NOMO-1 (cell line): ENCODE measurements around the gene FOXO6.

Source experiments
- DNase-seq, 2 experiments: peaks; one replicate each; lab custom pipeline; 2025; ENCODE audit not compliant: unreplicated experiment in 2 of 2; lab: John Stamatoyannopoulos, UW

Gene FOXO6

DNA sequence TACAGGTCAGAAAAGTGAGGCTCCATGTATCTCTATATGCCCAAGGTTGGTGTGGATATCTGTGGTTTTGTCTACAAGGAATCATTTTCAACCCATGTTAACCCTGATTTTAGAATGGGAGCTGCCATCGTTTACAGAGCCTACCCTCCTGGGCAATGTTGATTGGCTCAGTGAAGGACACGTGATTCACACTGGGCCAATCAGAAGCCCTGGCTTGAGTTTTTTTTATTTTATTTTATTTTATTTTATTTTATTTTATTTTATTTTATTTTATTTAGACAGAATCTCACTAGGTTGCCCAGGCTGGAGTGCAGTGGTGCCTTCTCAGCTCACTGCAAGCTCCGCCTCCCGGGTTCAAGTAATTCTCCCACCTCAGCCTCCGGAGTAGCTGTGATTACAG, 35.8 kb downstream of the FOXO6 start:
- no peak for DNase-seq

- DNase-seq = no peak
Observed at GRCh38 chr1:41397753-41398330, 36.6 kb downstream of the FOXO6 start.

DNA sequence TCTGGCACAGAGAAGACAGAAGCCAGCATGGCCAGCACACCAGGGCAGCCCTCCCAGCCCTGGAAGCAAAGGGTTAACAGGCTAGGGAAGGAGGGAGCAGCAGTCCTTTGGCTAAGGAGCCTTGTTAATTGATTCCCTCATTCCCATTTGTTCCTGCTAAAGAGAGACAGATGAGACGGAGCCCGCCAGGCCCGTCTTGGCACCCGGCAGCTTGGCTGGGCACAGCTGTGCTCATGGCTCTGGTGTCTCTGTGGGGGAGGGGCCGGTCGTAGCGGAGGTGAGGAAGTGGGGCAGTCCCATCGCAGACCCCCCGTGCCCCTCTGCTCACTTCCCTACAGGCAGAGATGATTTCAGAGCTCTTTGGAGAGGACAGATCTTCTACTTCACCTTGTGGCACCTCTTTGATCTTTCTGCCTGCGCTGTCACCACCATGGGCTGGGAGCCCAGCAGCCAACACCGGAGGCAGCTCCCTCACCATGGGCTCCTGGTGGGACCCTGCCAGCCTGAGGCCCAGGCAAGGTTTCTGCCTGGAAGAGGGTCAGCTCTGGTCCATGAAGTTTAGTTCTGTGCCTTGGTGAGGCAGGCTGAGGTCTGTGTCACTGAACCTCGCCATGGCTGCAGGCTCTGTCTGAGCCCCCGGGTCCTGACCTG, 38.0 kb downstream of the FOXO6 start:
- DNase-seq = no peak

DNA sequence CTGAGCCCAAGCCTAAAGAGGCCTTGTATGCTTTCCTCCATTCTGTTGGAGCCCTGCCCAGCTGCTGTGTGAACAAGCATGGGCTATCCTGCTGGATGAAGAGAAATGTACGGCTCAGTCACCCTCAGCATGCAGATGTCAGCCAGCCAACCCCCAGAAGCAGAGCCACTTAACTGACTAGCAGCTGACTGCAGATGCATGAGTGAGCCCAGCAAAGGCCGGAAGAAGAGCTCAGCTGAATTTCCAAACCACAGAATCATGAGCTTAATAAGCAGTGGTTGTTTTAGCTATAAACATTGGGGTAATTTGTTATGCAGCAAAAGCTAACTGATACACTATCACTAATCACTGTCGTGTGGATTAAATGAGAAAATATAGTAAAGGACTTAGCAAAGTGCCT, 39.0 kb downstream of the FOXO6 start:
- no peak for DNase-seq

- no peak for DNase-seq
Observed at GRCh38 chr1:41401899-41402298, 40.7 kb downstream of the FOXO6 start.

- DNase-seq = no peak
Observed at GRCh38 chr1:41404308-41404761, 43.1 kb downstream of the FOXO6 start.

DNA sequence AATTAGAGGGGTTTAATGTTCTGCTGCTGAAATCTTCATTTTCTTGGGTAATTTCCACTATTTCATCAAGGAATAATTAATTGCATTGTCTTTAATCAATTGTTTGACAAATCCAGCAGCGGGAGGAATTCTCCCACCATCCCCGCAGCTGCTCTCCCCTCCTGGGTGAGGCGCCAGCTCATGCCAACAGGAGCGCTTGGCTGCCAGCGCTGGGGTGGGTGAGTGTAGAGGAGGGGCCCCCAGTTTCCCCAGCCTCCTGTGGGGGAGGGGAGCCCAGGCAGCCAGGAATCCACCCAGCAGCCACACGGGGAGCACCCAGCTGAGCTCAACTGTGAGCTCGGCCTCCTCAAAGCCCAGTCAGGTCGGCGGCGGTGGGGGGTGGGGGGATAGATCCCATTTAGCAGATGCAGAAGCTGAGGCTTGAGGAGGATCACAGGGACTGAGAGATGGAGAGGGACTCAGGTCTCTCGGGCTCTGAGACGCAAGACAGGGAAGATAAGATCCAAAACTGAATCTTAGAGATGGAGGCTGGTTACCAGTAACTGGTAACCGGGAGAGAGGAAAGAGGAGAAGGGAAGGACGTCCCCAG, 46.5 kb downstream of the FOXO6 start:
- no peak for DNase-seq

DNA sequence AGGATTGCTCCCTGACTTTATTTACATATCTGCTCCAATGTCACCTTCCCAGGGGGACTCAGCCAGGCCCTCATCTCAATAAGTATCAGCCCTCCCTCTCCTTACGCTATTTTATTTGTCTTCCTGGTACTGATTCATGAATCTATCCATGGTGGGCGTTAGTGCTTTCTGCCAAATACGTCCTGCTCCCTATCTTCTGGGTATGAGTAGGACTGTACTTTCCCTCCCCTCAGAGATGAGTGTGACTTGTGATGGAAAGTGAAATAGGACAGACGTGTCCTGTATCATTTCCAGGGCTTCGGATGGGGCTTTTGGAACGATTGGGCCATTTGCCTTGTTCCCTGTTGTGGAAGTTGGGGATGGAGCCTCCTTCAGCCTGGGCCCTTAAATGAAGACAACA, 47.5 kb downstream of the FOXO6 start:
- DNase-seq = no peak

DNA sequence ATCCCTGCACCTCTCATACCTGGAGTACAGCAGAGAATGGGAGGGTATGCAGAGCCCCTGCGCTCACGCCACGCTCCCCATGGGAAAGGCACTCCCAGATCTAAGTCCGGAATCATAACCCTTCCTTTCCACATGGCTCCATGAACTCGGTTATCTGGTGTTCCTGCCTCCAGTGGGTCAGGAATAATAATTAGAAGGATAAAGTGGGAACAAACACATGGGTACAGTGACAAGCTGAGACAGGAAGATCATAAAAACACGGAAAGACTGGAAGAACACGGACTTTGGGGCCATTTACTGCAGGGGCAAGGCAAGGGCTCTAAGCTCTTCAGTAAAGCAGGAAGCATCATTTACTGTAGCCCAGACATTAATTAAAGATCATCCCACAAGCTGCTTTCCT, 48.6 kb downstream of the FOXO6 start:
- no peak for DNase-seq

DNA sequence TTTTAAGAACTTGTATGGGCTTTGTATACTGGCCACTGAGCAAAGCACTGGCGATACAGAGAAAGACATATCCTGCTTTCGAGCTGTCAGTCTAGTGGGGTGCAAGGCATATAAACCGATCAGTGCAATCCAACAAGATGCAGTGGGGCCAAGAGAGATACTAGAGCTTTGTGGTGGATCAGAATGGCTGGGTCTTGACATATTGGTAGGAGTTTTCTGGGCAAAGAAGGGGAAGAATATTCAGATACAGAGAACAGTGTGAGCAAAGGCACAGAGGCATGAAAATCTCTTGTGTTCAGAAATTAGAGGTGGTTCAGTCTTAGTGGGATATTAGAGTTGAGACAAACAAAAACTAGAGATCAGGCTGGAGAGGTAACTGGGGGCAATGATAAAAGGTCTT, 49.2 kb downstream of the FOXO6 start:
- no peak for DNase-seq

DNA sequence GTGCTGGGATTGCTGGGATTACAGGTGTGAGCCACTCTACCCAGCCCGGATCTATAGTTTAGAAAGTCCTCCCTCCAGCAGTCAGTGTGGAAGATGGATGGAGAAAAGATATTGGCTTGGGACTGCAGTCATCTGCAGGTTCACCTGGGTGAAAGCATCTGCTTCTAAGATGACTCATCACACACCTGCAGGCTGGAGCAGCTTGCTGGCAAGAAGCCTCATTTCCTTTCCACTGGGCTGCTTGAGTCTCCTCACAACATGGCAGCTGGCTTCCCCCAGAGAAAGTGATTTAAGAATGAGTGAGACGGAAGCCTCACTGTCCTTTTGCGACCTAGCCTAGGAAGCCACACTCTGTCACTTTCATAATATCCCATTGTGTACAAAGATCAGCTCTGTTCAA, 50.0 kb downstream of the FOXO6 start:
- DNase-seq = no peak

DNA sequence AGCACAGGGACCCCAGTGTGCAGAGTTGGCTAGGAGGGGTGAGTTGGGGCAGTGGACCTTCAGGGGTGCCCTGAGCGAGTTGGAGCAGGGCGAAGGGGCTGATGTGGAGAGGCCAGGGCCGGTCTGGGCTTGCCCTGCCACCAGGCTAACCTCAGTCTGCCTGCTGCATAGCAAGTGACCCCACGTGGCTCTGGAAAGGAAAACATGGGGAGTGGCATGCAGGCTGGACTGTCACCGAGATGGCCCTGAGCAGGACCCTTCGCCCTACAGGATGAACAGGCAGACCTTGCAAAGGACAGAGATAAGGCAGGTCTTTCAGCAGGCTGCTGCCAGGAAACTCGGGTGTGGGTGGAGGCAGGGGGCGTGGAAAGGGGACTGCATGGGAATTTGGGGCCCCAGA, 51.5 kb downstream of the FOXO6 start:
- no peak for DNase-seq

DNA sequence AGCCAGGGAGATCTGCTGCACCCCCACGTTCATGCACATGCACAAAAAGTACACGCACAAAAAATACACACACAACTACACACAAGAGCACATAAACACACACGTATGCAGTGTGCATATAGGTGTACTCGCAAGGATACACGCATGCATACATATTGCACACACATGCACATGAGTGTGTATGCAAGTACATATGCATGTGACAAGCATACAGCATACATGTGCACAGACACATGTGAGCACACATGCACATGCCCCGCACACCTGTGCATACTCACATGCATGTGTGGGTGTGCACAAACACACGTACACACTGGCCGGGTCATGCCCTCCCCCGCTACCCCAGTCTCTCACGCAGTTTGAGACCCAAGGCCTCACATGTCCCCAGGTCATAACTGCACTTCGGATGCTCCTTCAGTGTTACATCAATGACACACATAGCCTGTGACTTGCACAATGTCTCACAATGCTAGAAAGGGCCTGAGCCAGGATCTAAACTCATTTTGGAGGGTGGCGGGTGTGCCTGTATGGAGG, 52.6 kb downstream of the FOXO6 start:
- DNase-seq = no peak

GRCh38 chr1:41414296-41414695, 53.1 kb downstream of the FOXO6 start:
- DNase-seq = no peak

DNA sequence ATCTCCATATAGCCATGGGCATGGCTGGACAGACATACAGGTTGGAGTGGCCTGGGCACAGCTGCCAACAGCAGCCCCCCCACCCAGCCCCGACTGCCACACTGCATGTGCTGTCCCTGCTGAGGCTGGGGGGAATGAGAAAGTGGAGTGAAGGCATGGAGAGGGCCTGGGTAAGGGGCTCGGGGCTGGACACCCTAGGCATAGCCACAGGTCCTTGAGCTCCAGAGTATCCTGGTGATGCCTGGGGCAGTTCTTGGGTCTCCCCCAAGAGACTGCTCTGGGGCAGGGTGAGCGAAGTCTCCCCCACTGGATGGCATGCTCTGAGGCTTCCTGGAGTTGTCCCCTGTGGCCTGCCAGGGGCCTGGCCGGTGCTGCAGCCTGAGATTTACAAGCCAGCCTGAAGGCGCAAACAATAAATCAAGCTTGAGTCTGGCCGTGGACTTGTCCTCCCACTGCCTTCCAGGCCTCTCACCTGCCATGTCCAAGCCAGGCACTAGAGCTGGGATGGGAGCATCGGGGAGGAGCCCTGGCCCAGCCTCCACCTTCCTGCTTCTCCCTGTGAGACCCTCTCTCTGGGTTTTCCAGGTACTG, 53.6 kb downstream of the FOXO6 start:
- DNase-seq = no peak

GRCh38 chr1:41416081-41416480, 54.8 kb downstream of the FOXO6 start:
- DNase-seq = no peak

GRCh38 chr1:41416552-41417334, 55.5 kb downstream of the FOXO6 start:
- DNase-seq = peak; percentile 51 to 60

DNA sequence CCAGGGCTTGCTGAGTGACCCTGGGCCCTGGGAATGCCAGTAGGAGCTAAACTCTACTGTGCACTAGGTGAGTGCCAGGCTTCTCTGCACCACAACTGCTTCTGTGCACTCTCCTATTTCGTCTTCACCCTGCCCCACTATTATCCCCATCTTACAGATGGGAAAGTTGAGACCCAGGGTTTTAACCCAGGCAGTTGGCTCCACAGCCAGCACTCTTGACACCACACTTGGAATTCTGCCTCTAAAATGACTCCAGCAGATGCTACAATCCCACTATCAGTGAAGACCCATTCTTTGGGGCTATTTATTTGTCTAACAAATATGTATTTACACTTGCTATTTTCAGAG, 56.1 kb downstream of the FOXO6 start:
- no peak for DNase-seq

DNA sequence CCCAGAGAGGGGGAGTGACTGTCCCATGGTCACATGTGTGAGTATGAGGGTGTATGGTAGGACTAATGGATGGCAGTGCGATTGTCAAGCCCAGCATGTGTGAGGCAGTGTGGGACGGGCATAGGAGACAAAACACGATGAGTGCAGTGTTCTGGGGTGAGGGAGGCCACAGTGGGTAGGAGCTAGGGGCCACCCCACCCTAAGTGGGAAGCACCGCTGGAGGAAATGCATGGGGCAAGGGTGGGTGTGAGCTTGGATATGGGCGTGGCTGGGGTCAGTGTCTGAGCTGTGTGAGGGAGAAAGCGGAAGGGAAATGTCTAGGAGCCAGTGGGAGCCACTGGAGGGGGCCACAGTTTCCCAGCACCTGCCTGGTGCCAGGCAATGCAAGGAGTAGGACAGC, 56.5 kb downstream of the FOXO6 start:
- peak in 1 of 2 experiments; percentile 9 for DNase-seq

DNA sequence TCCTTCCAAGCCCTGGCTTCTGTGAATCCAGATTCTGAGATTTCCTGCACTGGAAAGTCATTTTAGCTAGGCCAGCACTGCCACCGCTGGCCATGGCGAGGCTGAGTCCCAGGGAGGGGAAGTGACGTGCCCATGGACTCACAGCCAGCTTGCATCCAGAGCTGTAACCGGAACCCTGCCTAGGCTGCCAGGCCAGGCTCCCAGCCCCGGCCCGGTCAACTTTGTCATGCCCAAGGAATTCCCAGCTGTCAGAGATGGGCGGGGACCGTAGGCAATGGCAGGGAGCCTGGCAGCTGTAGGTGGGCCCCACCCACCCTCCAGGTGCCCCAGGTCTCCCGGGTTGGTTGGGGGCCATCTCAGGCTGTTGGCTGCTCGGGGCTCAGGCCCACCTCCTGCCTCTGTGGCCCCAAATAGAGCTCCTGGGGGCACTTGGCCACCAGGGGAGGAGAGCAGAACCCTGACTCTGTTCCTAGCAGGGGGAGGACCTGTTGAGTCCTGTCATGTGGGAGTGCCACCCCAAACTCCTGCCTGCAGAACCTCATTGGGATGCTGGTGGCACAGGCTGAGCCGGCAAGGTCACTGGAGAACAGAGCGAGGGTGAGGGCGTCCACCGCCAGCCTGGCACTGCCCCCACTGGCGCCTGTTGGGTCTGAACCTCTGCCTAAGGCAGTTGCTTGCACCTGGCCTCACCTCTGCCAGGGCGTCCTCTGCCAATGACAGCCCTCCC, 57.8 kb downstream of the FOXO6 start:
- no peak for DNase-seq
